Activated CD8-positive, alpha-beta T cell treated with anti-CD3 and anti-CD28 coated beads for 36 hours (primary cell): ENCODE measurements around the gene B3GLCT. TPM values are rescaled to one million over a fixed set of nuclear protein-coding genes. Genes with fewer than 3 reads are reported as not detected.

Experiments used
- ATAC-seq: fragments of 200-7000 bp; cut with Tn5 transposase; one replicate; pipeline ENCODE4 v1.10.0; 2021; ENCODE audit warnings: mild to moderate bottlenecking, moderate library complexity
- CTCF ChIA-PET: fragments of 350-600 bp; sonication (Branson Sonifier 250); formaldehyde crosslinking; loops from one replicate; lab custom pipeline; 2021; ENCODE audit warnings: antibody characterized with exemption; lab: Charles Lee
- POLR2A ChIA-PET: fragments of 350-600 bp; sonication (Branson Sonifier 250); formaldehyde crosslinking; loops from one replicate; lab custom pipeline; 2021; ENCODE audit warnings: antibody characterized with exemption; lab: Charles Lee
- DNase-seq: peaks from one replicate; pipeline ENCODE4 v3.0.0-alpha.2; 2020
- H3K27ac Mint-ChIP-seq: one replicate; pipeline ENCODE4 v1.8.0; 2021; ENCODE audit warnings: mild to moderate bottlenecking, mixed read lengths
- H3K27me3 Mint-ChIP-seq: one replicate; pipeline ENCODE4 v1.8.0; 2021; ENCODE audit warnings: mixed read lengths
- H3K36me3 Mint-ChIP-seq: one replicate; pipeline ENCODE4 v1.8.0; 2021; ENCODE audit warnings: low read depth, mixed read lengths
- H3K4me1 Mint-ChIP-seq: one replicate; pipeline ENCODE4 v1.8.0; 2021; ENCODE audit warnings: low read depth, mixed read lengths
- H3K4me3 Mint-ChIP-seq: one replicate; pipeline ENCODE4 v1.8.0; 2021; ENCODE audit warnings: mild to moderate bottlenecking, moderate library complexity, mixed read lengths
- H3K9me3 Mint-ChIP-seq: one replicate; pipeline ENCODE4 v1.8.0; 2021; ENCODE audit warnings: mixed read lengths
- intact Hi-C: fragments of 100-400 bp; cut with micrococcal nuclease; formaldehyde crosslinking; loops from one replicate; pipeline ENCODE4 v1.10.0; 2022
- total RNA-seq, 2 experiments: library from RNA; stranded (reverse); gene quantifications; one replicate each; pipeline ENCODE4 v1.2.3, GENCODE V29; 2021
- TF ChIP-seq, protein P1 (sequence below): fragments of 200-600 bp; IDR thresholded peaks from one replicate; pipeline ENCODE4 v1.8.0; 2022; ENCODE audit warnings: antibody characterized with exemption, mild to moderate bottlenecking

B3GLCT gene
- total RNA-seq, 2 experiments from 2014 or later = 2.4 to 2.5 TPM

DNA sequence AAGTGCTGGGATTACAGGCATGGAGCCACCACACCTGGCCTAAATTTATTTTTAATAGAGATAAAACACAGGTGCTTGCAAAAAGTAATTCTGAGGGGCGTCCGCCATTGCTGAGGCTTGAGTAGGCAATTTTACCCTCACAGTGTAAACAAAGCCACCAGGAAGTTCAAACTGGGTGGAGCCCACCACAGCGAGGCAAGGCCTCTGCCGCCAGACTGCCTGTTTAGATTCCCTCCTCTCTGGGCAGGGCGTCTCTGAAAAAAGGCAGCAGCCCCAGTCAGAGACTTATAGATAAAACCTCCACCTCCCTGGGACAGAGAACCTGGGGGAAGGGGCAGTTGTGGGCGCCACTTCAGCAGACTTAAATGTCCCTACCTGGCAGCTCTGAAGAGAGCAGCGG lies 50.7 kb downstream of the B3GLCT start:
- Mint-ChIP-seq H3K4me3 (no peak overlapping the region), H3K4me1 (no peaks in the 10 kb centered on the region), H3K27me3 (no peaks in the 10 kb centered on the region), H3K36me3 (peaks cover 19% of the 10 kb centered on the region), H3K9me3 (peaks cover 14% of the 10 kb centered on the region), H3K27ac (no peak overlapping the region)
- DNase-seq = no peak
- intact Hi-C loops = no loop called here
- TF ChIP-seq, protein P1, sequence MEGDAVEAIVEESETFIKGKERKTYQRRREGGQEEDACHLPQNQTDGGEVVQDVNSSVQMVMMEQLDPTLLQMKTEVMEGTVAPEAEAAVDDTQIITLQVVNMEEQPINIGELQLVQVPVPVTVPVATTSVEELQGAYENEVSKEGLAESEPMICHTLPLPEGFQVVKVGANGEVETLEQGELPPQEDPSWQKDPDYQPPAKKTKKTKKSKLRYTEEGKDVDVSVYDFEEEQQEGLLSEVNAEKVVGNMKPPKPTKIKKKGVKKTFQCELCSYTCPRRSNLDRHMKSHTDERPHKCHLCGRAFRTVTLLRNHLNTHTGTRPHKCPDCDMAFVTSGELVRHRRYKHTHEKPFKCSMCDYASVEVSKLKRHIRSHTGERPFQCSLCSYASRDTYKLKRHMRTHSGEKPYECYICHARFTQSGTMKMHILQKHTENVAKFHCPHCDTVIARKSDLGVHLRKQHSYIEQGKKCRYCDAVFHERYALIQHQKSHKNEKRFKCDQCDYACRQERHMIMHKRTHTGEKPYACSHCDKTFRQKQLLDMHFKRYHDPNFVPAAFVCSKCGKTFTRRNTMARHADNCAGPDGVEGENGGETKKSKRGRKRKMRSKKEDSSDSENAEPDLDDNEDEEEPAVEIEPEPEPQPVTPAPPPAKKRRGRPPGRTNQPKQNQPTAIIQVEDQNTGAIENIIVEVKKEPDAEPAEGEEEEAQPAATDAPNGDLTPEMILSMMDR = no peak
- CTCF ChIA-PET = interaction anchor here (0.8 kb wide), 1 partner anchor 174 kb away, joined by 3 read pairs; no protein-coding TSS in a partner anchor
- POLR2A ChIA-PET = no interaction called here
- no peak for ATAC-seq

- Mint-ChIP-seq H3K4me1 (no peaks in the 10 kb centered on the region), H3K9me3 (no peaks in the 10 kb centered on the region), H3K27ac (no peak overlapping the region), H3K27me3 (no peaks in the 10 kb centered on the region), H3K36me3 (peaks cover 7% of the 10 kb centered on the region), H3K4me3 (no peak overlapping the region)
- POLR2A ChIA-PET = no interaction called here
- no peak for ATAC-seq
- intact Hi-C loops = no loop called here
- TF ChIP-seq, protein P1 = no peak
- no peak for DNase-seq
- CTCF ChIA-PET = no interaction called here
These were observed 61.5 kb downstream of the B3GLCT start for GRCh38 chr13:31261241-31261640.

- intact Hi-C loops = no loop called here
- no peaks in the 10 kb centered on the region for H3K27me3 Mint-ChIP-seq
- H3K27ac Mint-ChIP-seq = no peak overlapping the region
- ChIA-PET CTCF (interaction anchor here (1.4 kb wide), 1 partner anchor 15 kb away, joined by 3 read pairs; no protein-coding TSS in a partner anchor), POLR2A (no interaction called here)
- H3K36me3 Mint-ChIP-seq = peaks cover 7% of the 10 kb centered on the region
- H3K4me1 Mint-ChIP-seq = no peaks in the 10 kb centered on the region
- TF ChIP-seq, protein P1 = no peak
- H3K9me3 Mint-ChIP-seq = no peaks in the 10 kb centered on the region
- DNase-seq (no peak), ATAC-seq (no peak)
- no peak overlapping the region for H3K4me3 Mint-ChIP-seq
These were observed 63.6 kb downstream of the B3GLCT start for GRCh38 chr13:31263346-31263745.

GRCh38 chr13:31264151-31264550 lies 64.4 kb downstream of the B3GLCT start:
- DNase-seq (no peak), ATAC-seq (no peak)
- H3K9me3 Mint-ChIP-seq = no peaks in the 10 kb centered on the region
- TF ChIP-seq, protein P1 = no peak
- H3K4me1 Mint-ChIP-seq = no peaks in the 10 kb centered on the region
- H3K36me3 Mint-ChIP-seq = peaks cover 8% of the 10 kb centered on the region
- H3K4me3 Mint-ChIP-seq = no peak overlapping the region
- H3K27me3 Mint-ChIP-seq = no peaks in the 10 kb centered on the region
- ChIA-PET POLR2A (no interaction called here), CTCF (interaction anchor here (1.4 kb wide), 1 partner anchor 16 kb away, joined by 3 read pairs; no protein-coding TSS in a partner anchor)
- no peak overlapping the region for H3K27ac Mint-ChIP-seq
- intact Hi-C loops = no loop called here

DNA sequence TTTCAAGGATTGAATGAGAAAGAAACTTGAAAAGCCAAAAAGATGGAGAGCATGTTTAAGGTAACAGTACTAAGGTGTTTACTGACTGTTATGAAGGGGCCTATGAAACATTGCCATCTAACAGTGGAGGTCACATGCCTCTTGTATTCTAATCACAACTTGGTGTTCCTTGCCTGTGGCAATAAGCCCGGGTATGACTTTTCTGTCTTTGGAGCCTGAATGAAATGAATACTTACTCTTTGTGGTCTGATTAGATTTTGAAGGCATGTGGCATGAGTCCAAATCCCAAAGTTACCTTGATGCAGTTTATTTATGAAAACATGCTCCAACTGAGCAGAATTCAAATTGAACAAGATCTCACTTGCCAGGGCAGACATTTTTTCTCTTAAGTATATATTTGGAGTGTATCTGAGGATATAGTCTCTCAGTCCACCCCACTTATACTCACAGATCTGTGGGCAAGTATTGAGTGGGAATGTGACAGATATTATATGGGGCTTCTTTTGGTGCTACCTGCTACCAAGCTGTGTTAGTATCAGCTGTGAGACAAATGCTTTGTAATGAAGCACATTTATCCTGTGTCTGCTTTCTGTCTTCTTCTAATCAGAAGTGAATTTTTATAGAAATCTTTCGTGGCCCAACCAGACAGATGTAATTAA lies 67.5 kb downstream of the B3GLCT start:
- ATAC-seq = no peak
- intact Hi-C loops = no loop called here

More for the DNA sequence above, 67.5 kb downstream of the B3GLCT start:
- TF ChIP-seq, protein P1 = no peak
- no peak for DNase-seq
- POLR2A ChIA-PET = no interaction called here
- no peak overlapping the region for H3K4me3 Mint-ChIP-seq
- CTCF ChIA-PET = no interaction called here
- no peaks in the 10 kb centered on the region for H3K4me1 Mint-ChIP-seq
- H3K36me3 Mint-ChIP-seq = peaks cover 26% of the 10 kb centered on the region
- H3K27me3 Mint-ChIP-seq = no peaks in the 10 kb centered on the region
- H3K27ac Mint-ChIP-seq = no peak overlapping the region
- H3K9me3 Mint-ChIP-seq = peaks cover 3% of the 10 kb centered on the region
